ENCODE measurements around the gene VAC14.

The VAC14 gene

DNA sequence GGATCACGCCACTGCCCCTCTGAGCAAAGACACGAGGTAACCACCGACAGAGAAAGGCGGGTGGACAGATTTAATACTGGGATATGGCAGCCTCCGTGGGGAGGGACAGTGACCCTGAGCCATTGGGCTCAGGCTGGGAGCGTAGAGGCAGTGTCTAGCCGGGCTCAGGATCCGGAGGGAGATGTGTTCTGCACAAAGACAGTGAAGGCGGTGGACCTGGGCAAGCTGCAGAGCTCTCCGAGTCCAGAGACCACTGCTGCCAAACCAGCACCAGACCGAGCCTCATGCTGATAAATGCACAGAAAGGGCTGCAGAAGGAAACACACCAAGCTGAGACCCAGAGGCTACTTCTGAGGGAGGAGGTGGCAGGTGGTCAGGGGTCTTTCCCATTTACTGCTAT, 88.6 kb downstream of the VAC14 start:
- TF ChIP-seq, protein P1, sequence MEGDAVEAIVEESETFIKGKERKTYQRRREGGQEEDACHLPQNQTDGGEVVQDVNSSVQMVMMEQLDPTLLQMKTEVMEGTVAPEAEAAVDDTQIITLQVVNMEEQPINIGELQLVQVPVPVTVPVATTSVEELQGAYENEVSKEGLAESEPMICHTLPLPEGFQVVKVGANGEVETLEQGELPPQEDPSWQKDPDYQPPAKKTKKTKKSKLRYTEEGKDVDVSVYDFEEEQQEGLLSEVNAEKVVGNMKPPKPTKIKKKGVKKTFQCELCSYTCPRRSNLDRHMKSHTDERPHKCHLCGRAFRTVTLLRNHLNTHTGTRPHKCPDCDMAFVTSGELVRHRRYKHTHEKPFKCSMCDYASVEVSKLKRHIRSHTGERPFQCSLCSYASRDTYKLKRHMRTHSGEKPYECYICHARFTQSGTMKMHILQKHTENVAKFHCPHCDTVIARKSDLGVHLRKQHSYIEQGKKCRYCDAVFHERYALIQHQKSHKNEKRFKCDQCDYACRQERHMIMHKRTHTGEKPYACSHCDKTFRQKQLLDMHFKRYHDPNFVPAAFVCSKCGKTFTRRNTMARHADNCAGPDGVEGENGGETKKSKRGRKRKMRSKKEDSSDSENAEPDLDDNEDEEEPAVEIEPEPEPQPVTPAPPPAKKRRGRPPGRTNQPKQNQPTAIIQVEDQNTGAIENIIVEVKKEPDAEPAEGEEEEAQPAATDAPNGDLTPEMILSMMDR (conservative IDR thresholded peaks at IDR 0.05): no peak
- H3K27ac ChIP-seq: no peak overlapping the region

DNA sequence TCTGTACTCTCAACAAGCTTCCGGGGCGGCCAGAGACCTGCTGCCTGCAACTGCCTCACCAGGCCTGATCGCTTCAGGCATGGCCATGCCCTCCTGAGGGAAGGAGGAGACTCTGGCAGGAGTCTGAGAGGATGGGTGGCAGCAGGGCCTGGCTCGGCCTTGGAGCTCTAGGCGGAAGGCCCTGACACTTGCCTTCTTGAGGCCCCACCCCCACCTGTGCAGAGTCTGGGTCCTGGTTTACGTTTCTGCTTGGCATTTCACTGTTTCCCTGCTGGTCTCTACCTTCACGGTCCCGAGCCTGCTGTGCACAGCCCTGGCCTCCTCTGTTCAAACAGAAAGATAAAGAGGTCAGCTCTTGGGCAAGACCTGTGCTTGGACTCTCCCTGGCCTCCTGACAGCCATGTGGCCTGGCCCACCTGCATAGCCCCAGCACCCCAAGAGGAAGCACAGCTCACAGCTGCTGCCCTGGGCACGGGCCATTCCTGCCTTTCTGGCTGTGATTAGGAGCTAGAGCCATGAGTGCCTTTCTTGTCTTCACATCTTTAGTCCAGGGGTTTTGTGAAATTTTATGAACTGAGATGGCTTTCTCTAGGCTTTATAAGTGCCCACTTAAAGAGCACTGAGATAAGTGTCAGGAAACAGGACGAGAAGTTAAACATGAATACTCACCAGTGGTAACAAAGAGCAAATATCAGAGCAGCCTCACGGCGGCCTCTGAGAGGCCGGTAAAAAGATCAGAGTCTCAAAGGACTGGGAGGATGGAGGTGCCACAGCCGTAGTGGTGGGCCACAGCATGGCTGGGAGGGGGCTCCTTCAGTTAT, 89.5 kb downstream of the VAC14 start:
- H3K27ac ChIP-seq: no peak overlapping the region
- TF ChIP-seq, protein P1 (conservative IDR thresholded peaks at IDR 0.05): no peak

DNA sequence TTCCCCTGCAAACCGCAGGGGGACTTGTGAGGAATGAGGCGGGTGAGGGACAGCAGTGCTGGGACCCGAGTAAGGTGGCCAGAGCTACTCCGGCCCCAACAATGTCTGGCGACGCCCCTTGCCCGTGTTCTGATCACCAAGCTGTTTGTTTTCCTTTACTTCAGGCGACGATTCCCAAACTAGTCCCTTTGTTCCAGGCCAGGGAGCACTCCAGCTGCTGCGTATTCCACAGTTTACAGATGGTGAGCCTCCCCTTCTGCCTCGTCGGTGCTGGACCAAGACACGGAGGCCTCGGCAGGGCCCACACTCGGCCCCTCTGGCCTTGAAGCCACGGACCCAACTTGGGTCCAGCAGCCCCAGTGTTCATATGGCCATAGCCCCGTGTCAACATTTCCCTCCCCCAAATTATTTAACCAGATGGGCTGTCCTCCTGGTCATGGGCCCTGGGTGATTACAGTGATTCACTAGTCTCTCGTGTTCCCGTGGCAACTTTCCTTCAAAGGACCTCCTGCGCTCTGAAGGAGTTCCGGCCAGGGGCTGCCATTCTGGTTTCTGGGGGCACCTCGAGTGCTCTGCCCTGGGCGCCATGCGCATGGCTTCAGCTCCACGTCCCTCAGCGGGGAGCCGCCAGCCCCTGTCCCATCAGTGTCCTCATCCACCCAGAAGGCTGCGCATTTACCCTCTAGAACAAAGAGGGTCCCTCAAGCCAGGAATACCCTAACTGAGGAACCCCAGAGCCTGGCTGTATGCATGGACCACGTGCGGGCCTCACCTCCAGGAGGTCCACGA, 90.3 kb downstream of the VAC14 start:
- TF ChIP-seq, protein P1 (conservative IDR thresholded peaks at IDR 0.05): no peak
- H3K27ac ChIP-seq: no peak overlapping the region

DNA sequence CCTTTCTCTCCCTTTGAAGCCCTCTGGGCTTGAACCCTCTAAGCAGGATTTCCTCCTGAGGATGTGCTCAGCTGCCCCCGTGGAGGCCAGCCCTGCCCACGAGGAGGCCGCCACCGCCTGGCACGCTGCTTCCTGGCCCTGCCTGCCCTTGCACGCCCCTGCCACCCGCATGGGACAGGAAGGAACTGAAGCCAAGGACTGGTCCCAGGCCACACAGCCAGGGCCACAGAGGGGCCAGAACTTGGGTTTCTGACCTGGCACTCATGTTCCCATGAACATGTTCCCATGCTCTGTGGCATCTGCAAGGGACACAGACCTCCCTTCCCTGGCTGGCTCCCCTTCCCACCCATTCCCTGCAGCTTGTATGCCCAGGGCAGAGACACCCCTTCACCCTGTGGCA, 91.0 kb downstream of the VAC14 start:
- H3K27ac ChIP-seq: no peak overlapping the region
- TF ChIP-seq, protein P1 (conservative IDR thresholded peaks at IDR 0.05): no peak

DNA sequence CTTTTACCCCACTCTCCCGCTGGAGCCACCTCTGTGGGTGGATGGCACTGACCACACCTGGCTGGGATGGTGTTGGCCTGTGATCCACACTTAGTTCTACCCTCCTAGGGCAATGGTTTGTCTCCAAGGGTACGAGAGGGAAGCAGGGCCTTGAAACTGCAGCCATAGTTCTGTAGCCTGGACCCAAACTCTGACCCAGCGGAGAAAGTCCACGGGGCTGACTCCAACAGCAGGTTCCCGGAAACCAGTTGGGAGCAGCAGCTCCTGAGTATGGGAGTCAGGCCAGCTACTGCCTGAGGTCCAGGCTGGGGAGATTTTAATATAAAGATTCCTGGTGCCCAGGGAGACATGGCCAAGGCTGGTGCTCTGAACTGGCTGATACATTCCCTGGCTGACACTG, 91.5 kb downstream of the VAC14 start:
- no peak overlapping the region for H3K27ac ChIP-seq
- TF ChIP-seq, protein P1 (conservative IDR thresholded peaks at IDR 0.05): no peak

DNA sequence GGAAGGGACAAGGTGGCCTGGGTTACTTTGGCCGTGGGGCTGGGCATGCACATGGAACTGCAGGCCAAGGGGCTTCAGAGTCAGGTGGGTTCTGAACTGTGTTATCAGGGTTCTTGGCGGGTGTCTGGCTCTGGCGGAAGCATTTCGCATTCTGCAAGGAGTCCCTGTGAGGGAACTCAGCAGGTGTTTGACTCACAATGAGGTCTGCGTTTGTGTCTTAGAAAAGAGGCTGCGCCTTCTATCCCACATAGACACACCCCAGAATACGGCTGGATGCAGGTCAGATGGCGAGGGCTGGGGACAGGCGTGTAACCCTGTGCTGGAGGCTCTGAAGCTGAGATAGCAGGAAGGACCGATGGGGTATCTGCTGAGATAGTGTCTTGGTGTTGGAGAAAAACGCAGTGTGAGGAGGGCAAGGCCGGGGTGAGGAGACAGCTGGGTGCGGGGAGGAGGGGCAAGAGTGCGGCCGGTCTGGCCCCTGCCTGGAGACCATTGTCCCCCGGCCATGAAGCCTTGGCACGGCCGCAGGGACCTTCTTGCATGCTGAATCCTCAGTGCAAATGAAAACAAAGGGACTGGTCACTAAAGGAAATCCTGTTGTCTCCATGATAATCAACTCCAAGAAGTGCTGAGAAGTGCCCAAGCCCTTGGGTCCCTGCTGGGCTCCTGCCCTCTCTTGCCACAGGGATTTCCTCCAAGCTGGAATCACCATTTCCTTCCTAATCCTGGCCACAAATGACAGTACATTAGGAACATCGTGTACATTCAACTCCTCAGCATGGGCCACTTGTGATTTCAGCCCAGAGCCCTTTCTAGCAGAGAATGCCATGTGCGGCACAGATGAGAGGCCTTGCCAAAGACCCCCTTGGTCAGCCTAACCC, 92.4 kb downstream of the VAC14 start:
- TF ChIP-seq, protein P1 (conservative IDR thresholded peaks at IDR 0.05): no peak
- H3K27ac ChIP-seq: no peak overlapping the region
